ENCODE measurements around the gene OR4N2.
"Not testable (repeated sequence)": the region's sequence is repeated elsewhere in the genome, so short reads cannot be mapped to it uniquely, and the experiment has no call there.

DNA sequence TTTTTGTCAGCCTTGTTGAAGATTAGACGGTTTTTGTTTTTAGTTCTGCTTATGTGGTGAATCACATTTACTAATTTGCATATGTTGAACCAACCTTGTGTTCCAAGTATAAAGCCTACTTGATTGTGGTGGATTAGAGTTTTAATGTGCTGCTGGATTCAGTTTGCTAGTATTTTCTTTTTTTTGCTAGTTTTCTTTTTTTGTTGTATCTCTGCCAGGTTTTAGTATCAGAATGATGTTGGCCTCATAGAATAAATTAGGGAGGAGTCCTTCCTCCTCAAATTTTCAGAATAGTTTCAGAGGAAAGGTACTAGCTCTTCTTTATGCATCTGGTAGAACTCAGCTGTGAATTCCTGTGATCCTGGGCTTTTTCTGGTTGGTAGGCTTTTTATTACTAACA is at the start of gene OR4N2:
- TF ChIP-seq SIN3A (IDR thresholded peaks at IDR 0.05; ENCODE audit: borderline replicate concordance, insufficient read depth, low read length); TAF1 (IDR thresholded peaks at IDR 0.05; ENCODE audit: borderline replicate concordance, insufficient read depth, low read length); POLR2AphosphoS5 (IDR thresholded peaks at IDR 0.05; ENCODE audit: low read depth, low read length): not testable (repeated sequence)
